Inferior parietal cortex (tissue), 1 donor: ENCODE measurements around the gene AHDC1.

Experiments
- DNase-seq: peaks from one replicate; pipeline ENCODE4 v3.0.0-alpha.2; 2016; ENCODE audit errors: extremely low spot score

The AHDC1 gene

GRCh38 chr1:27614043-27614624 lies 10.2 kb upstream of the AHDC1 start:
- DNase-seq: no peak

- DNase-seq: no peak
These were observed 8.8 kb upstream of the AHDC1 start for GRCh38 chr1:27612718-27613117.

GRCh38 chr1:27611450-27611849 lies 7.5 kb upstream of the AHDC1 start:
- DNase-seq: no peak

- DNase-seq: no peak
These were observed 5.8 kb upstream of the AHDC1 start for GRCh38 chr1:27609618-27610240.

DNA sequence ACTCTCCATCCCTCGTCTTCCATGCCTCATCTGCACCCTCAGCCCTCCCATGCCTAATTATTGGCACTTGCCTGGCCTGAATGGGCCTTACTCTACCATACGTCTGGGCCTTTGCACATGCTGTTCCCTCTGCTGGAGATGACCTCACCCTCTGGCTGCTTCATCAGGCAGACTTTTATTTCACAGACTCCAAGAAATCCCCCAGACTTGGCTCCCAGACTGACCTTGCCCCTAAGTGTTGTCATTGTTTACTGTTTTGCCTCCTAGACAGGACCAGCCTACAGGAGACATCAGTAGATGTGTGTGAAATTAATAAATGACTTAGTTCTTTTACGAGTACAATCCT lies 5.2 kb upstream of the AHDC1 start:
- DNase-seq: no peak

GRCh38 chr1:27607239-27607804 lies 3.4 kb upstream of the AHDC1 start:
- no peak for DNase-seq

DNA sequence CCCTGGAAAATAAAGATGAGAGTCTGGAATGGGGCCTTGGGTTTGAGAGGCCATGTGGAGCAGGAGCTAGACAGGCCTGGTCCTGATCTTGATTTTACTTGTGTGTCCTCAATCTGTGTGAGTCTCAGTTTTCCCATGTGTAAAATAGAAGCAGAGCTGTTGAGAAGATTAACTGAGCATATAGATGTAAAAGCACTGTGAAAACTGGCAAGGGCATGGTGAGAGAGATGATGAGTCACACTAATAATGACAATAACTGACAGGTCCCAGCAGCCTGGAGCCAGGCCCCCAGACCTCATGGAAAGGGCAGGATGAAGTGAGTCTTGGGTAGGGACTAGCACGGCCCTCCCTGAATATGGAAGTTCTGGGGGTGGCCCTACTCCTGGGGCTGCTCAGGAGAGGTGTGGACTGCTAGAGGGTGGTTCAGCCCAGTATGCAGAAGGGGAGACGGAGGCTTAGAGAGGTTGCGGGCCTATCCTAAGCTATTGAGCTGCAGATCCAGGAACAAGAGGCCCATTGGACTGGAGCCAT lies 2.8 kb upstream of the AHDC1 start:
- no peak for DNase-seq

GRCh38 chr1:27605796-27606707 lies 2.1 kb upstream of the AHDC1 start:
- DNase-seq: peak; percentile 80

GRCh38 chr1:27605300-27605766 lies 1.4 kb upstream of the AHDC1 start:
- DNase-seq: no peak

- DNase-seq: no peak
These were observed 795 bp upstream of the AHDC1 start for GRCh38 chr1:27604579-27605299.

GRCh38 chr1:27603309-27603680 lies 649 bp downstream of the AHDC1 start:
- DNase-seq: no peak

DNA sequence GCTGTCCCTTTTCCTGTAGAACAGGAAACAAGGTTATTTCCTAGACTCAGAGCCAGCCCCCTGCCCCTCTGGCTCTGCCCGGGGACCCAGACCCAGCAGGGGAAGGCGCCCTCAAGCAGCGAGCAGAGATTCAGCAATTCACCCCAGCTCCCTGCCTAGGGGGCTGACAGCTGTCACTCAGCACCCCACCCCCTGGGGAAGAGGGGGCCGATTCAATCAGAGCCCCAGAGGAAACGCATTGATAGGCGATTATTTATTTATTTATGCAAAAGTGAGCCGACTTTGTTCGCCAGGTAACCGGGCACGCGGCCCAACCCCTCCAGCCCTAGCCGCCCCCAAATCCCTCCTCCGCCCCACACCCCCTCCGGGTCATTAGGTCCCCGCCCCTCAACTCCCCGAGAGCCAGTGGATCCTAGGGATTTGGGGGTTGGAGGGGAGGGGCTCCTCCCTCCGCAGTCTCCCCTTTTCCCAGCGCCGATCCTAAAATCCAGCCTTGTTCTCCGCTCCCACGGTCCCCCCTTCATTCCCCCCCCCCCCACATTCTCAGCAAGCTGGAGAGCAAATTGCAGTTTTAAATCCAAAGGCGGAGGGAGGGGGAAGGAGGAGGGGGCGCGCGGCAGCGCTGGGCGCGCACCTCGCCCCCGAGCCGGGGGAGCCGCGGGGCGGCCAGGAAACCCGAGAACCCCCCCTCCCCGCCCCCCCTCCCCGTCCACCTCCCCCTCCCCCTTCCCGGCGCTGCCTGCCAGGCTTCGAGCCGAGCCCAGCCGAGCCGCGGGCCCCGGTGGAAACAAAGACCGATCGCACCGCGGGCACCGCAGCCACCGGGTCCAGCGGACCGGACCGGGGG lies 1.3 kb downstream of the AHDC1 start:
- DNase-seq: no peak

- no peak for DNase-seq
These were observed 2.0 kb downstream of the AHDC1 start for GRCh38 chr1:27601771-27602461.

DNA sequence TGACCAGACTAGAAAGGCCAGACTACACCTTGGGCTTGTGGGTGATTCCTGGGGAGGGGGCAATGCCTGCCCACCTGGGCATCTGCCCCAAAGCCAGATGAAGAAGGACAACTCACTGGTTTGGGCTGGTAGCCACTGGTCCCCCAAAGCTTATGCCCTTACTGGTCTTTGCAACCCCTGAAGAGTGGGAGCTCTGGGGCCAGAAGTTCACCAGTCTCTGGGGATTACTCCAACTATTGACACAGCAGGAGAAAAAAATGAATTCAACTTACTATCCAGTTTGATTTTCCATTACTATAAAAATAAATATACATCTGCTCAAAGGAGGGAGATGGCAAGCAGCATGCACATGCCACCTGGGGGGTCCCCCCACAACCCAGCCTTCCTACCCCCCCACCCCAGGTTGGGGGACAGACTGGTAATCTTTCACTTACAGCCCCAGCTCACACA lies 2.6 kb downstream of the AHDC1 start:
- DNase-seq: no peak

DNA sequence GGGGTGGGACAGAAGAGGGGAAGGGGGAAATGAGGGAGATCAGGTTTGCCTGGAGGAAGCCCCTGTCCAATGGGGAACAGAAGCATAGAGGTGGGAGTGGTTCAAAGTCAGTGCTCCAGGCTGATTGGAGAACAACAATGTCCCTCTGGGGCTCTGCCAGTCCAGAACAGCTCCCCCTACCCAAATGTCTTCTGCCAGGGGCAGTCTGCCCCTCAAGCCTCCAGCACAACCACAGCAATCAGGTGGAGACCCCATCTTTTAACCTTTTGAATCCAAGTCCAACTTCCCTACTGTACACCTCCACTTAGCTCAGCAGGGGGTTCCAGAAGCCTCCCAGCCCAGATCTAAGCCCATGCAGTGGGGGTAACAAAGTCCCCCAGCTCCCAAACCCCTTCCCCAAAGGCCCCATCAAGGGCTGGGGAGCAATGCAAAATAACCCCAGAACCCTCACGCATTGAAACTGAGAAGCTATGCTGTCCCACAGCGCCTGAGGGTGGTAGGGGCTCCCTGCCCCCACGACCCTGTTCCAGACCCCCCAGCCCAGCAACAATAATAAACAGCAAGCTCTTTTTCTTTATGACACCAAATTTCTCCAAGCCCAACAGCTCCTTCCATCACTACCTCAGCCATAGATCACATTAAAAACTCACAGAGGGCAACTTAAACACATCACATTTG lies 3.3 kb downstream of the AHDC1 start:
- DNase-seq: no peak

DNA sequence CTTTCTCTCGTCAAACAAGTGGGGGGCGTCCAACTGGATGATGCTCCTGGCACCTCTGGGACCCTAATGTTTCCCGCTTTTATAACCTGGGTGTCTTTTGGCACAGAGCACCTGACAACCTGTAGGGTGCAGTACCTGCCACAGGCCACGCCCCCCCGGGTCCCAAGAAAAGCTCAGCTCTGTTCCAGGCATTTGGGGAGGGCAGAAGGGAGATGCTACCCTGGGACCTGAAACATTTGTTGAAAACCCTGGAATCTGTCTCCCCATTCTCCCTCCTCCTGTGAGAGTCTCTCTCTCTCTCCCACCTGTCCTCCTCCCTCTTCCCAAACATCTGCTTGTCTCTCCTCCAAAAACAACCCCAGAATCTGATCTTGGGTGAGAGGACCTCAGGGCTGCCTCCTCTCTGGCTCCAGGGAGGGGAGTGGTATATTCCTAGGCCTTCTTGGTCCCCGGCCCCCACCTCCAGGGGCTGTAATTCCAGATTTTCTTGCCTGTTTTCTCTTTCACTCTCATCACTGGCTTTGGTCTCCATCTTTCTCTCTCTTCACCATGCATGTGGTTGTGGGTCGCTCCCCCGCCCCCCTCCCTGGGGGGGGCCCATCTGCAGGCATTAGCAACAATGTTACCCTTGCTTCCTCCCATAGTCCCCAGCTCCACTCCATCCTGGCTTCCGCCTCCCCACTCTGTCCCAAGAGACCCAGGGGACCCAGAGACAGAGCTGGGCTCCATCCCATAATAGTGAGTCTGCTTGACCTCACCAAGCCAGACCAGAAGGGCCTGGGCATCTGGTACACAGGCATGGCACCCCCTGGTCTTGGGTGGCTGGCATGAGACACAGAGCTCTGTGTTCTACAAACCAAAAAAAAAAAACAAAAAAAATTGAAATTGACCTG lies 4.1 kb downstream of the AHDC1 start:
- no peak for DNase-seq

DNA sequence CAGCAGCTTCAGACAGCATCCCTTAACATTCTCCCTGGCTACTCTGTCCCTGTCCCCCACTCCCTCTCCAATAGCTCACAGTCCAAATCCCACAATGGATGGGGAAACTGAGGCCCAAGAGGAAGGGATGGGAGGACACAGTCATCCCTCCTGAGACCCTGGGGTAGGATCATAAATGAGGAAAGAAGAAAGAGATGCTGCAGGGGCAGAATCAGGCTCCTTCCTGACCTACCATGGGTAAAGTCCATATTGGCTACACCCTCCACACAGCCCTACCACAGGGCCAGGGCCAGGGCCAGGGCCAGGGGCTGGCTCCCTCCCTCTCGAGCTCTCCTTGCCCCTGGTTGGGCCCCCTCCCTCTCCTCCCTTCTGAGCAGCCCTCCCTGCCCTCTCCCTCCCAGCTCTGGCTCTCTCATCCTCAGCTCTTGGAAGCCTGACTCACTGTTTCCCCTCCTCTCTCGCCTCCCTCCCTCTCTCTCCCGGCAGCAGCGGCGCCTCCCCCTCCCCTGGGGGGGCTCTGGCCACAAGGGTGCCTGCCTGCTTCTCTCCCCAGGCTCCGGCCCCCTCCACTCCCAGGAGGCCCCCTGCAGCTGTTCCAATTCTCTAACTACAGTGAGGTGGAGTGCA lies 4.9 kb downstream of the AHDC1 start:
- DNase-seq: no peak

DNA sequence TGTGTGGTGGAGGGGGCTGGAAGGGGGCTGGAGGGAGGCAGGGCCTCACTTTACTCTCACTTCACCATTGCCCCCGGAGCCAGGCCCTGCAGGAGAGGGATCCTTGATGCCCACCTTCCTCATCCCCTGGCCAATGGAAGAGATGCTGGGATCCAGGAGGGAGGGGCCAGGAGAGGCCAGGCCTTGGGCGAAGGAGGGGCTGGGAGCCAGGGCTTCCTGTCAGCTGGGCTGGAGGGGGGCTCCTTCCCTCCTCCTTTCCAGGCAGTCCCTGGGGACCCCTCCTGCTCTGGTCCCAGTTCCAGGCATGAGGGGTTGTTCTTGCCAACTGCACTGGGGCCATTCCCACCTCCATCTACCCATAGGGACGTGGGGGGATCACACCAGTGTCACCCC lies 5.7 kb downstream of the AHDC1 start:
- no peak for DNase-seq
